Colonic mucosa (tissue), 4 donors: ENCODE data around the gene RAMACL. TPM values are rescaled to one million over a fixed set of nuclear protein-coding genes. Genes with fewer than 3 reads are reported as not detected.
"Not testable (repeated sequence)": the region's sequence is repeated elsewhere in the genome, so short reads cannot be mapped to it uniquely, and the experiment has no call there.

Experiments used
- DNase-seq: peaks from one replicate; pipeline ENCODE4 v3.0.0-alpha.2; 2020
- H3K27ac ChIP-seq: fragments of 200-600 bp; one replicate; pipeline ENCODE4 v1.8.0; 2021
- H3K27me3 ChIP-seq: fragments of 200-600 bp; one replicate; pipeline ENCODE4 v1.8.0; 2021
- H3K36me3 ChIP-seq: fragments of 200-600 bp; one replicate; pipeline ENCODE4 v1.8.0; 2021
- H3K4me1 ChIP-seq: fragments of 200-600 bp; one replicate; pipeline ENCODE4 v1.8.0; 2021; ENCODE audit warnings: mild to moderate bottlenecking
- H3K4me3 ChIP-seq: fragments of 200-600 bp; one replicate; pipeline ENCODE4 v1.8.0; 2021
- H3K9ac ChIP-seq, 2 donors: one replicate each; pipeline ENCODE4 v1.7.0; 2013; ENCODE audit warnings: control low read depth in 2 of 2, low read depth in 2 of 2, low read length in 2 of 2
- H3K9me3 ChIP-seq: fragments of 200-600 bp; one replicate; pipeline ENCODE4 v1.8.0; 2021
- intact Hi-C: fragments of 100-400 bp; cut with DNase I; formaldehyde crosslinking; loops from one replicate; pipeline ENCODE4 v1.14.1; 2022
- total RNA-seq, 2 donors: library from RNA; stranded (reverse); fragmentation: NEBNext Ultra II Directional in 1 of 2; extraction: Animal tissue kit (Norgen Biotek cat#: 25700) in 1 of 2; gene quantifications; one replicate each; pipeline ENCODE4 v1.2.1, GENCODE V29; 2021
- TF ChIP-seq, protein P1 (sequence below): fragments of 200-600 bp; IDR thresholded peaks from one replicate; pipeline ENCODE4 v1.8.0; 2022; ENCODE audit warnings: antibody characterized with exemption, mild to moderate bottlenecking
- donor health status: healthy.
- donor health status: DM: no; HTN: no; CAD: no.
- donor health status: DM: no; HTN: no; CAD: no.

Gene RAMACL
- total RNA-seq, 2 donors from 2014 or later = 0.48 to 0.54 TPM

DNA sequence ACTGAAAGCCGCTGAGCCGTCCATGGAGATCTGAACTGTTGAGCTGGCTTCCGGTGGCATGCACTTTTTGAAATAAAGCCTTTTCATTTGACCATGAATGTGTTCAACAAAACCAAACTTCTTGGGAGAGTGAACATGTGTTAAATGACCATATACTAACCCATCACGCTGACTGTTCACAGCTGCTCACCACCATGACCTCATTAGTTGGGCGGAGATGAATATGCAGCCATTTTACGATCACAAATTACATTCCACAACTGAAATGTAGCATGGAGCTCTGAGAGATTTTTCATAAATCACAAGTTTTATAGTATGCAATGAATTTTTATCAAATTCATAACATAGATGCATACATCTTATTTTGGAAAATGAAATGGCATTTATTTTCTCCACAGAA, 4.2 kb downstream of the RAMACL start:
- TF ChIP-seq, protein P1, sequence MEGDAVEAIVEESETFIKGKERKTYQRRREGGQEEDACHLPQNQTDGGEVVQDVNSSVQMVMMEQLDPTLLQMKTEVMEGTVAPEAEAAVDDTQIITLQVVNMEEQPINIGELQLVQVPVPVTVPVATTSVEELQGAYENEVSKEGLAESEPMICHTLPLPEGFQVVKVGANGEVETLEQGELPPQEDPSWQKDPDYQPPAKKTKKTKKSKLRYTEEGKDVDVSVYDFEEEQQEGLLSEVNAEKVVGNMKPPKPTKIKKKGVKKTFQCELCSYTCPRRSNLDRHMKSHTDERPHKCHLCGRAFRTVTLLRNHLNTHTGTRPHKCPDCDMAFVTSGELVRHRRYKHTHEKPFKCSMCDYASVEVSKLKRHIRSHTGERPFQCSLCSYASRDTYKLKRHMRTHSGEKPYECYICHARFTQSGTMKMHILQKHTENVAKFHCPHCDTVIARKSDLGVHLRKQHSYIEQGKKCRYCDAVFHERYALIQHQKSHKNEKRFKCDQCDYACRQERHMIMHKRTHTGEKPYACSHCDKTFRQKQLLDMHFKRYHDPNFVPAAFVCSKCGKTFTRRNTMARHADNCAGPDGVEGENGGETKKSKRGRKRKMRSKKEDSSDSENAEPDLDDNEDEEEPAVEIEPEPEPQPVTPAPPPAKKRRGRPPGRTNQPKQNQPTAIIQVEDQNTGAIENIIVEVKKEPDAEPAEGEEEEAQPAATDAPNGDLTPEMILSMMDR = no peak
- H3K27me3 ChIP-seq = no peaks in the 10 kb centered on the region
- H3K4me3 ChIP-seq = no peak overlapping the region
- intact Hi-C loops = no loop called here
- no peaks in the 10 kb centered on the region for H3K4me1 ChIP-seq
- H3K9ac ChIP-seq = no peak overlapping the region
- no peak overlapping the region for H3K27ac ChIP-seq
- no peak for DNase-seq
- no peaks in the 10 kb centered on the region for H3K9me3 ChIP-seq
- H3K36me3 ChIP-seq = no peaks in the 10 kb centered on the region

DNA sequence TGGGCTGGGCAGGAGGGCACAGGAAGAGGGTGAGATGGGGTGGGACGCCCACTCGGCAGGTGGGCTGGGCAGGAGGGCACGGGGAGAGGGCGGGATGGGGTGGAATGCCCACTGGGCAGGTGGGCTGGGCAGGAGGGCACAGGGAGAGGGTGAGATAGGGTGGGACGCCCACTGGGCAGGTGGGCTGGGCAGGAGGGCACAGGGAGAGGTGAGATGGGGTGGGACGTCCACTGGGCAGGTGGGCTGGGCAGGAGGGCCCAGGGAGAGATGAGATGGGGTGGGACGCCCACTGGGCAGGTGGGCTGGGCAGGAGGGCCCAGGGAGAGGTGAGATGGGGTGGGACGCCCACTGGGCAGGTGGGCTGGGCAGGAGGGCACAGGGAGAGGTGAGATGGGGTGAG, 4.7 kb downstream of the RAMACL start:
- H3K9me3 ChIP-seq, H3K36me3 ChIP-seq, H3K9ac ChIP-seq, H3K27ac ChIP-seq, DNase-seq, H3K27me3 ChIP-seq, H3K4me1 ChIP-seq, intact Hi-C loops, H3K4me3 ChIP-seq: not testable (repeated sequence)

DNA sequence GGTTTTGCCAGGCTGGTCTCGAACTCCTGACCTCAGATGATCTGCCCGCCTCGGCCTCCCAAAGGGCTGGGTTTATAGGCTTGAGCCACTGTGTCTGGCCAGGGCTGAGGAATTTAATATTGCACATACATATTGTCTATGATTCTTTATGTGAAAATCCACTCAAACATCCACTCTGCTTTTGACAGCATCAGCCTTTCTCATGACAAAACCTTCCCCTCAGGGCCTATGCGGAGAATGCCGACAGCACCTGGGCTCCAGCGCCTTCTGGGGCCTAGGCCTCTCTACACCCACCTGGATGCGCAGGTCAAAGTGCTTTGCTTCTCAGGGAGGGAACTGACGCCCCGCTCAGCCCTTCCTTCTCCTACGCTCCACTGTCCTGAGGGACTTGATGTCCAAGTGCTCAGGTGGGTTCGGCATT, 5.4 kb downstream of the RAMACL start:
- no peaks in the 10 kb centered on the region for H3K27me3 ChIP-seq
- no peak for DNase-seq
- H3K27ac ChIP-seq = no peak overlapping the region
- no peak overlapping the region for H3K4me3 ChIP-seq
- H3K9ac ChIP-seq = no peak overlapping the region
- H3K36me3 ChIP-seq = no peaks in the 10 kb centered on the region
- TF ChIP-seq, protein P1 = no peak
- H3K9me3 ChIP-seq = no peaks in the 10 kb centered on the region
- intact Hi-C loops = no loop called here
- no peaks in the 10 kb centered on the region for H3K4me1 ChIP-seq

DNA sequence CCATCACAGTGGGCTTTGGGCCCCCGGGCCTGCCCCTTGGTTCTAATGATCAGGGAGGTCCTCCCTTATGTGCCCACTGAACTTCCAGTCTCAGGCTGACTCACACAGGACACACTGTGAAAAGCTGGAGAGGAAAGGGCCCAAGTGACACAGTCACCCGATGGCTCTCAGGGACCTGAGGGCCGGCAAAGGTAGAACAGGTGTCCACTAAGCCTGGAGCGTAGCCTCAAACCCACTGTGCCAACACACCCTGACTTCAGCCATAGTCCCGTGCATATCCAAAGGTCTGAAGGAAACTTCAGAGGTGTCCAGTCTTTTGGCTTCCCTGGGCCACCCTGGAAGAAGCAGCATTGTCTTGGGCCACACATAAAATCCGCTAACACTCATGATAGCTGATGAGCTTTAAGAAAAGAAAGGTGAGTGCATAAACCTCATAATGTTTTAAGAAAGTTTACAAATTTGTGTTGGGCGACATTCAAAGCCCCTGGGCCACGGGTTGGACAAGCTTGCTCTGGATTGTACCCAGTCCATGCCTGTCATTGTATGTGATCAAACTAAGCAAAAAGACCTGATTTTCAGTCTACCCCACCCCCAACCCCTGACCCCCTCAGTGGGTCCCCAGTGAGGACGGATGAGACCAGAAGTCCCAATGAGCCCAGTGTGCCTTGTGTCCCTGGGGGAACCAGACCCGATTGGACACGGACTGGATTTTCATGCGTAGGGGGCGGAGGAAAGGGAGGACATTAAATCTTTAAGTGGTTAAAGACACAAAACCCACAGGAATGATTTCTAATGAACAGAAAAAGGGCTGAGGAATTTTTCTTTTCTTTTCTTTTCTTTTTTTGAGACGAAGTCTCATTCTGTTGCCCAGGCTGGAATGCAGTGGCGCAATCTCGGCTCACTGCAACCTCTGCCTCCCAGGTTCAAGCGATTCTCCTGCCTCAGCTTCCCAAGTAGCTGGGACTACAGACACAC, 6.1 kb downstream of the RAMACL start:
- Histone ChIP-seq H3K4me1 (no peaks in the 10 kb centered on the region), H3K4me3 (no peak overlapping the region), H3K9me3 (no peaks in the 10 kb centered on the region), H3K9ac (no peak overlapping the region), H3K36me3 (no peaks in the 10 kb centered on the region), H3K27ac (no peak overlapping the region), H3K27me3 (no peaks in the 10 kb centered on the region)
- intact Hi-C loops = no loop called here
- TF ChIP-seq, protein P1 = no peak
- no peak for DNase-seq

DNA sequence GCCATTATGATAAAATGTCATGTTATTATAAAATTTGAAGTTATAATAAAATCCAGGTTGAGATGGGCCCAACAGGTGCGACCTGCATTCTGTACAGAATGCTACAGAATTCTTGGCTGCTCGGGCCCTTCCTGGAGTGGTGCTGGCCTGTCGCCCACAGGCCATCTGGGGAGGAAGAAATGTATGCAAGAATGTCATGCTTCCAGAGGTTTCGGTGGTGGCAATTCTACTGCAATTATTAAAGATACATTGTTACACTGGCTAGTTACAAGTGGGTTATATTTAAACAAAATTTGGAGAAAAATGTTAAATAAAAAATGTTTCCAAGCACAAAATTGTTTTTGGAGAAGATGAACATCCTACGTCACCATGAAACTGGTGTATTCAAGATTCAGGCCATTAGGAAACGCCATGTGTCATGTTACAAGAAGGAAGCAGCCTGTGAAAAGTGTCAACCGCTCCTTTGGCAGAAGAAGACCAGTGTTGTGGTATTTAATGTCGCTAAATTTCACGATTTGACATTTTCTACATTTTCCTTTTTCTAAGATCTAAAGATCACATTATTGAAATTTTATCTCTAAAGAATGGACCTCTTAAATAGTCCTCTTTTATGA, 7.1 kb downstream of the RAMACL start:
- no peak overlapping the region for H3K4me3 ChIP-seq
- TF ChIP-seq, protein P1 = no peak
- H3K9ac ChIP-seq = no peak overlapping the region
- H3K36me3 ChIP-seq = no peaks in the 10 kb centered on the region
- H3K27ac ChIP-seq = no peak overlapping the region
- no peak for DNase-seq
- H3K4me1 ChIP-seq = no peaks in the 10 kb centered on the region
- no peaks in the 10 kb centered on the region for H3K9me3 ChIP-seq
- intact Hi-C loops = no loop called here
- H3K27me3 ChIP-seq = no peaks in the 10 kb centered on the region
